ENCODE measurements around the gene ROR2.

DNA sequence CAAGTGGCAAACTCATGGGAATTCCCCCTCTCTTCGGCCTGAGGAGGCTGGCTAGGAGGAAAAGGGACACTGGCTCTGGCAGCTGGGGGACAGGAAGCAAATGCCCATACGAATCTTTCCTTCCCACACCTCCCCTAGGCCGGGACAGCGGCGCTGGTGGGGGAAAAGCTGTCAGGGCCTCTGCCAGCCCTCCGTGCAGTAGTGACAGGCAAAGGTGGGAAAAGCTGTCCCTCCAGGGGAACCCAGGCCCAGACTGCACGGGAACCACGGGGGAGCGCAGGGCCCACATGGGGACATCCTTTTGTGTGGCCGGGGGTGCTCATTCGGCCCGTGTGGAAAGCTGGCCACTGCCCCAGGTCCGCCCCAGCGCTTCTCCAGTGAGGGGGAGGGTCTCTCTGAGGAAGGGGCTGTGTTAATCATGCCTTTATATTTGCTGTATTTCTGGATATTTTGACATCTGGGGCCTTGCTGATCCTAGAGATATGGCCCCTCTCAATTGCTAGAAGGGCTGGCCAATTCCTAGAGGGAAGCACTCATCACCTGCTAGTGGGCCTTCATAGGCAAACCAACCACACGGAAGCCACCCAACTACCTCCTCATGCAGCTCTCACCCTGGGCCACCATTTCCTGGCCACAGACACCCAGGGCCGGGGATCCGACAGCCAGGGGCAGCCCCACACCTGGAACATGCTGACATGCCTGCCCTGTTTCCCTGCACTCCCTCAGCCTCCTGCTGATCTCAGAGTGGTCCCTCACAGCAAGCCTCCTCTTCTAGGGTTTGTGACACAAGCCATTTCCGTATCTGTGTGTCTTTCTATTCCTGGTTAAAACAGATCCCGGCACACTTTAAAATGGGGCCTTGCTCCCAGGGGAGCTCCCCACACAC is 138.8 kb downstream of the ROR2 start:
- TF ChIP-seq, protein P1, sequence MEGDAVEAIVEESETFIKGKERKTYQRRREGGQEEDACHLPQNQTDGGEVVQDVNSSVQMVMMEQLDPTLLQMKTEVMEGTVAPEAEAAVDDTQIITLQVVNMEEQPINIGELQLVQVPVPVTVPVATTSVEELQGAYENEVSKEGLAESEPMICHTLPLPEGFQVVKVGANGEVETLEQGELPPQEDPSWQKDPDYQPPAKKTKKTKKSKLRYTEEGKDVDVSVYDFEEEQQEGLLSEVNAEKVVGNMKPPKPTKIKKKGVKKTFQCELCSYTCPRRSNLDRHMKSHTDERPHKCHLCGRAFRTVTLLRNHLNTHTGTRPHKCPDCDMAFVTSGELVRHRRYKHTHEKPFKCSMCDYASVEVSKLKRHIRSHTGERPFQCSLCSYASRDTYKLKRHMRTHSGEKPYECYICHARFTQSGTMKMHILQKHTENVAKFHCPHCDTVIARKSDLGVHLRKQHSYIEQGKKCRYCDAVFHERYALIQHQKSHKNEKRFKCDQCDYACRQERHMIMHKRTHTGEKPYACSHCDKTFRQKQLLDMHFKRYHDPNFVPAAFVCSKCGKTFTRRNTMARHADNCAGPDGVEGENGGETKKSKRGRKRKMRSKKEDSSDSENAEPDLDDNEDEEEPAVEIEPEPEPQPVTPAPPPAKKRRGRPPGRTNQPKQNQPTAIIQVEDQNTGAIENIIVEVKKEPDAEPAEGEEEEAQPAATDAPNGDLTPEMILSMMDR (conservative IDR thresholded peaks at IDR 0.05; ENCODE audit: low read depth in 2 of 2) = no peak
- TF ChIP-seq ZNF331 (CRISPR knock-in tag; IDR thresholded peaks at IDR 0.05; ENCODE audit: low read depth) (no peak), EZH2 (IDR thresholded peaks at IDR 0.05; ENCODE audit: low read depth, unreplicated experiment) (no peak), STAT1 (IDR thresholded peaks at IDR 0.05; ENCODE audit: unreplicated experiment) (no peak), NANOG (IDR thresholded peaks at IDR 0.05; ENCODE audit: borderline replicate concordance) (no peak), JUNB (IDR thresholded peaks at IDR 0.05; ENCODE audit: unreplicated experiment) (no peak), POLR2AphosphoS5 (IDR thresholded peaks at IDR 0.05; ENCODE audit: low read depth) (no peak), EZH2phosphoT487 (IDR thresholded peaks at IDR 0.05; ENCODE audit: unreplicated experiment) (no peak), CREB1 (CRISPR knock-in tag; IDR thresholded peaks at IDR 0.05; ENCODE audit: low read depth) (no peak)
- TF ChIP-seq, protein P2, sequence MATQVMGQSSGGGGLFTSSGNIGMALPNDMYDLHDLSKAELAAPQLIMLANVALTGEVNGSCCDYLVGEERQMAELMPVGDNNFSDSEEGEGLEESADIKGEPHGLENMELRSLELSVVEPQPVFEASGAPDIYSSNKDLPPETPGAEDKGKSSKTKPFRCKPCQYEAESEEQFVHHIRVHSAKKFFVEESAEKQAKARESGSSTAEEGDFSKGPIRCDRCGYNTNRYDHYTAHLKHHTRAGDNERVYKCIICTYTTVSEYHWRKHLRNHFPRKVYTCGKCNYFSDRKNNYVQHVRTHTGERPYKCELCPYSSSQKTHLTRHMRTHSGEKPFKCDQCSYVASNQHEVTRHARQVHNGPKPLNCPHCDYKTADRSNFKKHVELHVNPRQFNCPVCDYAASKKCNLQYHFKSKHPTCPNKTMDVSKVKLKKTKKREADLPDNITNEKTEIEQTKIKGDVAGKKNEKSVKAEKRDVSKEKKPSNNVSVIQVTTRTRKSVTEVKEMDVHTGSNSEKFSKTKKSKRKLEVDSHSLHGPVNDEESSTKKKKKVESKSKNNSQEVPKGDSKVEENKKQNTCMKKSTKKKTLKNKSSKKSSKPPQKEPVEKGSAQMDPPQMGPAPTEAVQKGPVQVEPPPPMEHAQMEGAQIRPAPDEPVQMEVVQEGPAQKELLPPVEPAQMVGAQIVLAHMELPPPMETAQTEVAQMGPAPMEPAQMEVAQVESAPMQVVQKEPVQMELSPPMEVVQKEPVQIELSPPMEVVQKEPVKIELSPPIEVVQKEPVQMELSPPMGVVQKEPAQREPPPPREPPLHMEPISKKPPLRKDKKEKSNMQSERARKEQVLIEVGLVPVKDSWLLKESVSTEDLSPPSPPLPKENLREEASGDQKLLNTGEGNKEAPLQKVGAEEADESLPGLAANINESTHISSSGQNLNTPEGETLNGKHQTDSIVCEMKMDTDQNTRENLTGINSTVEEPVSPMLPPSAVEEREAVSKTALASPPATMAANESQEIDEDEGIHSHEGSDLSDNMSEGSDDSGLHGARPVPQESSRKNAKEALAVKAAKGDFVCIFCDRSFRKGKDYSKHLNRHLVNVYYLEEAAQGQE (IDR thresholded peaks at IDR 0.05; ENCODE audit: unreplicated experiment) = no peak

Data from GM23338 (cell line).